Activated CD4-positive, alpha-beta T cell treated with anti-CD3 and anti-CD28 coated beads, Interleukin-2, Interleukin-4, amounts not matched to agents 100 ng/mL and 50 ng/mL, durations not matched to agents 16 hours and 8 hours (primary cell): ENCODE measurements around the gene FAM43A.

Experiments used
- DNase-seq: peaks from one replicate; pipeline ENCODE4 v3.0.0-alpha.2; 2020; ENCODE audit warnings: low spot score

Gene FAM43A

DNA sequence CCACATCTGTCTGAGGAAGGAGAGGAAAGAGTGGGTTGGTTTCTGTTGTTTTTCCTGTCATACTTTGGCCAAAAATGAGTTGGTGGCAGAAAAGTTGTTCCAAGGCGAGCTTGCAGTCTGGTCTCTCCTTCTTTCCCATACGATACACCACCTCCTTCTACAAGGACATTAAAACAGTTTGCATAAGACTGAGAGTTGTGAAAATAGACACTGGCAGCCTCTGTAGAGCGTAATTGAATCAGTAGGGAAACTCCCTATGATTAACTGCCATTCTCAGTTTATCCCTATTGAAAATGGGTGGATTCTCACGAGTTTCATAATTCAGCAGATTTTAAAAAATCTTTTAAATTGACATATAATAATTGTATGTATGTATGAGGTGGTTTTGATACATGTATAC is 10.0 kb upstream of the FAM43A start:
- DNase-seq, result no peak

DNA sequence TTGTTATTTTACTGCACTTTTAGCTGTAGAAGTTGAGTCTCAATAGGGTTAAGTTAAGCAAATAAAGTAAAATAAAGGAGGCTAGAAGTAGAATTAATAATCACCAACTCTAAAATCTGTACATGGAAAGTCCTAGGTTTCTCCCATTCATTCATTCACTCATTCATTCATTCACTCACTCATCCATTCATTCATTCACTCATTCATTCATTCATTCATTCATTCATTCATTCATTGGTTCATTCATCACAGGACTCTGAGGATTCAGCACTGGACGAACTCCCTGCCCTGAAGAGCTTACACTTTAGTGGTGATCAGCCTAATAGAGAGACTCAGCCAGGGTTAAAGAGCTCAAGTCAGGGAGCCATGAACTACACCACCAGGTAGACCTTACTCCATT is 9.2 kb upstream of the FAM43A start:
- DNase-seq, result no peak

DNA sequence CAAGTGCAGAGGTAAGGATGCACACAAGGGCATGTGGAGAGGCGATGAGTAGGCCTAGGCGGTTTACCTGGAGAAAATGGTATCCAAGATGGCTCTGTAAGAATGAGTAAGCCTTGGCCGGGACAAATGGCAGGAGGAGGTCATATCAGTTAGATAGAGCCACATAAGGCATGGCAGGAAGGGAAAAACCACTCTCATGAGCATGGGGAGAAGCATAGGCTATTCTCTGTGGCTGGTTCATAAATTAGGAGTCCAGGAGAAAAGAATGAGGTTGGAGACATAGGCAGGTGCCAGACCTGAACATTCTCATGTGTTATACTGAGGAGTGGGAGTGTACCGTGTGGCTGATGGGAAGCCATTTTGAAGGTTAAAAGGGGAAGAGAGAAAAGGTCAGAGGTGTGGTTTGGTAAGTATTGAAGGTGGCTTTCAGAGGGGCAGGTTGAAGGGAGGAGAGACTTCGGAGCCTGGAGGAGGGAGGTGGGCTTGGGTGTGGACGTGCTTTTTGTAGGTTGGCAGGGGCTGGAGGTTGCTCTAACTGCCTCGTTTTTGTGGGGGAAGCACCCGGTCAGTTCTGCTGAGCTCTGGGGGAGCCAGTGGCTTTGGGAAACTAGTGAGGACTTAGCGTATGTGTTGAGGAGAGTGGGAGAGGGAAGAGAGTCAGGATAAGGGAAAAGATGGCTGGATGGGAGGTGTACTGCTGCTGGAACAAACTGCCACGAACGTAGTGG is 4.6 kb upstream of the FAM43A start:
- no peak for DNase-seq

DNA sequence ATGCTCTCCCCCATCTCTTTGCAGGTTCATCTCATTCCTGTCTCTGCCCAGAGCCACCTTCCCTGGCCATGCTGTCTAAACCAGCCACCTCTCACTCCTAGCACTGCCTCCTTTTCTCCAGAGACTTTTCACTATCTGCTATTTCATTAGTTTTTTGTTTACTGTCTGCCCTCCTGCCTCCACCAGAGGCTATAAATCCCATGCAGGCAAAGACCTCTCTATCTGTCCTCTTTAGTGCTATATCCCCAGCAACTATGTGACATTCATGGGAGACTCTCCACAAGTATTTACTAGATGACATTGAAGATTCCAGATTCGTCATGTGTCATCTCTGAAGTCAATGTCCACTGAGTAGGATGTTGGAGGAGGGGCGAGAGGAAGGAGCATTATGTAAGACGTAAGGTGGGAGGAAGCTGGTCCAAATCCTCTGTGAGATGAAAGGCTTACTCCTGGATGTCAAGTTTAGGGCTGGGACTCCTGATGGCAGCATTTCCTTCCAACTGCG is 3.4 kb upstream of the FAM43A start:
- no peak for DNase-seq

DNA sequence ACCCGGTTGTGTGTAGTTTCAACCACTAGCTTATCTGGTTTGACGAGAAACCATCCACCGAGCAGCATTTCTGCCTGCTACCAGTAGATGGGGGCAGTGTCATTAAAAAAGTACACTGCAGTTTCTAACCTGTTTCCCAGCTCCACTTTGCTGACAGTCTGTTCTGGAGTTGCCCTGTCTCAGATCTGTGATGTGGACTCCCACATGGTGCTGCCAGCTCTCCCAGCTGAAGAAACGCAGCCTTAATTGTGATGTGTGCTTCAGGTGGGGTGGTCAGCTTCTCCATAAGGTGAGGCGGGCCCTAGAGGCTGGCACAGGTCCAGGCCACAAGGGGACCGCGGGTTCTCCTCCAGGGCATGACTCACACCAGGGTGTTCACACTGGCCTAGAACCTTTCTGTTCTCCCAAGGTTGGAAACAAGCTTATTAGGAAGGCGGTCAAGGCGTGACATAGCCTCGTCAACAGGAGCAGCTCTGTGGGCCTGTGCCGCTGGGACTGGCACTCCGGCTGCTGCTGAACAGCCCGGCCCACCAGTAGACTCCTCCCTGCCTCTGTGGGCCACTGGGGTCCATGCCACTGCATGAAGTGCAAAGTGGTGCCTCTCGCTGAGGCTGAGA is 2.9 kb upstream of the FAM43A start:
- peak; percentile 84 for DNase-seq

DNA sequence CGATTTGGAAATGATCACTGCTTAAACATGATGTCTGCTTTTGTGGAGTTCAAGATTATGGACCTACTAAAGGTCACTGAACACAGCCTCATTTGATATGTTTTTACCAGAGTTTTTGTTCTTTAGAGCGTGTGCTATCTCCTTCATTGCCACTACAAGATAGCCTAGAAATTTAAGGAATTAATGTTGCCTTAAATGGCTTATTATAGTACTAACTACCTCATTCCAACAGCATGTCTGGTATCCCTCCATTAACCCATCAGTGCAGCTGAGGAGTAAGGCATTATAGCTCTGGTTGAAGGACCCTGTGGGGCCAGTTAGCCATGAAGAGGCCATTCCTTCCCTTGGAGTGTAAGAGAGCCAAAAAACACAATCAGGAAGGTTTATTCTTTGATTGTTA is 2.3 kb upstream of the FAM43A start:
- DNase-seq, result no peak

DNA sequence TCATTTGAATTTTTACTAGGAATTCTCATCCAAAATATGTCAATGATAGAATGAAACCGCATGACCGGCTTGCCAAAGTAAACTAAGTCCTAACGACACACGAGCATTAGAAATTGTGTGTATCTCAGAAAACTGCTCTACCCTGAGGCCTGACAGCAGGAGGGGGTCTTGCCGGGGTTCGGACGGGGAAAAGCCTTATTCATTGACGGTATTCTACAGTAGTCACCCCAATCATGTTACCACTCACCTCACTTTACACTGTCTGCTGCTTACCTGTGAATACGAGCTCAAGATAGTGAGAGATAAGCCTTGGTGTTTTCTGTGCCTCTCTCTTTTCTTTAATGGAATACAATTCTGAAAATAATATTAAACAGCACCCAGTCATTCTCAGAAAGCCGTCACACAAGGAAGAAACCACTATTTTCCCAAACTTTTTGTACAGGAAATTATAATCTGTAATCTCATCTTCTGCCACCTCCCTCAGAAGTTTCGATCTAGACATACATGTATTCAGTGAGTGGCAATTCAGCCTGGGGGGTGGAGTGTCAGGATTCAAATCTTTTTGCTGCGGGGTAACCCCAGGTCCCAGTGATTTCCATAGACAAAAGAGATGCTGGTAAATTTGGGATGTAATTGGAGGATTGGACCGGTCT is 492 bp upstream of the FAM43A start:
- DNase-seq, result peak; percentile 81

DNA sequence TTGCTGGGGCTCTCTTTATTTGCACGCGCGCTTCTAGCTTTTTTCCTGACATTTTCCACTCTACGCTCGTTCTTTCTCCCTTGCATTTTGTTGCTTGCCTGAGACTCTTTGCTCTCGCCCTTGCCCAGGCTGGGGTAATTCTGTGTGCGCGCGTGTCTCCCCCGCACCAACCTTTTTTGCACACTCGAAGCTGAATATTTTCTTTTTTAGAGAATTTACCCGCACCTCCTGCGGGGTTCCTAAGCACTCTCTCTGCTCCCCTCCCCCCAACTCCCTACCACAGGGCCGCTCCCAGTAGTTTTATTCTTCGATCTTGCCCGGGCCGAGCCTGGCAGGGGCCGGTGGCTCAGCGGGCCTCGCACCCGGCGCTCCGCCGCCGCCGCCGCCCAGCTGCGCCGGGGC is 732 bp downstream of the FAM43A start:
- no peak for DNase-seq

DNA sequence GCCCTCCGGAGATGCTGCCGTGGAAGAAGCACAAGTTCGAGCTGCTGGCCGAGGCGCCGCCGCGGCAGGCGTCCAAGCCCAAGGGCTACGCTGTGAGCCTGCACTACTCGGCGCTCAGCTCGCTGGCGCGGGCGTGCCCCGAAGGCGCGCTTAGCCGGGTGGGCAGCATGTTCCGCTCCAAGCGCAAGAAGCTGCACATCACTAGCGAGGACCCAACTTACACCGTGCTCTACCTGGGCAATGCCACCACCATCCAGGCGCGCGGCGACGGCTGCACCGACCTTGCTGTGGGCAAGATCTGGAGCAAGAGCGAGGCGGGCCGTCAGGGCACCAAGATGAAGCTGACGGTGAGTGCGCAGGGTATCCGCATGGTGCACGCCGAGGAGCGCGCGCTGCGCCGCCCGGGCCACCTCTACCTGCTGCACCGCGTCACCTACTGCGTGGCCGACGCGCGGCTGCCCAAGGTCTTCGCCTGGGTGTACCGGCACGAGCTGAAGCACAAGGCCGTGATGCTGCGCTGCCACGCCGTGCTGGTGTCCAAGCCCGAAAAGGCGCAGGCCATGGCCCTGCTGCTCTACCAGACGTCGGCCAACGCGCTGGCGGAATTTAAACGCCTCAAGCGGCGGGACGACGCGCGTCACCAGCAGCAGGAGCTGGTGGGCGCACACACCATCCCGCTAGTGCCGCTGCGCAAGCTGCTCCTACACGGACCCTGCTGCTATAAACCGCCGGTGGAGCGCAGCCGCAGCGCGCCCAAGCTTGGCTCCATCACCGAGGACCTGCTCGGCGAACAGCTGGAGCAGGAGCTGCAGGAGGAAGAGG is 1.3 kb downstream of the FAM43A start:
- no peak for DNase-seq

DNA sequence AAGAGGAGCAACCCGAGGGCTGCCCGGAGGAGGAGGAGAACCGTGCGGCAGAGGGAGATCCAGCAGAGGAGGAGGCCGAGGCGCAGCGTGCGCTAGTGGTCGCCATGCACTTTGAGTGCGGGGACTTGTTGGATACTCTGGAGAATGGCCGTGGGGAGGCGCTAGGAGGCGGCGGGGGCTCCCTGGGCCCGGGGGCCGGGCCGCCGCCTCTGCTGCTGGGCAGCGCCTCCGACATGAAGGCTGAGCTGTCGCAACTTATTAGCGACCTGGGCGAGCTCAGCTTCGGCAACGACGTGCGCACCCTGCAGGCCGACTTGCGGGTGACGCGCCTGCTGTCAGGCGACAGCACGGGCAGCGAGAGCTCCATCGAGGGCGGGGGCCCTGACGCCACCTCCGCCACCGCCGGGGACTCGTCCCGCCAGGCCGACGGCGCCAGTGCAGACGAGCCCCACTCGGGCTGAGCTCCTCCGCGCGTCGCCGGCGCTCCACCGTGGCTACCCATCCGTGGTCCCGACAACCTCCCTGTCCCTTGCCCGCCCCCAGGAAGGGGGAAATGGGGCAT is 2.0 kb downstream of the FAM43A start:
- DNase-seq, result peak; percentile 72

DNA sequence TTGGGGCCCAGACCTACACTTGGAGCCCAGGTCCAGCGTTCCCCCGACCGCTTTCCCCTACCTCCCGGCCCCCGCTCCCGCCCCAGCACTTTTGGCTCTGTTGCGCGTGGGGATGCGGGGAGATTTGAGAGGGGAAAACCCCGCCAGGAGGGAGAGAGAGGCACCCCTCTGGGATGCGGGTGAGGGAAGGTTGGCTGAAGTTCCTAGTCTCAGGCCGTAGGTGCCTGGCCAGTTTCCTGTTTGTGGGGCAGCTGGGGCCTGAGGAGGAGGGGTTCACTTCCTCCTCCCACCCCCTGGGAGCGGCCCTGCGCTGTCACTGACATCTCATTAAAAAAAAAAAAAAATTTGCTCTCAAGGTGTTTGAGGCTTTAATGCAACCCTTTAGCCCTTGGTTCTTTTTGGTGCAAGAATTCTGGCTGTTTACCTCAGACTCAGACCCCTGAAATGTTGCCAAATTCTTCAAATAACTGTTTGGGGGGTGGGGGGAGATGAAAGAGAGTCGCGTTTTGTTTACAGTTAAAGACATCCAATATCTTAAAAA is 2.6 kb downstream of the FAM43A start:
- no peak for DNase-seq

DNA sequence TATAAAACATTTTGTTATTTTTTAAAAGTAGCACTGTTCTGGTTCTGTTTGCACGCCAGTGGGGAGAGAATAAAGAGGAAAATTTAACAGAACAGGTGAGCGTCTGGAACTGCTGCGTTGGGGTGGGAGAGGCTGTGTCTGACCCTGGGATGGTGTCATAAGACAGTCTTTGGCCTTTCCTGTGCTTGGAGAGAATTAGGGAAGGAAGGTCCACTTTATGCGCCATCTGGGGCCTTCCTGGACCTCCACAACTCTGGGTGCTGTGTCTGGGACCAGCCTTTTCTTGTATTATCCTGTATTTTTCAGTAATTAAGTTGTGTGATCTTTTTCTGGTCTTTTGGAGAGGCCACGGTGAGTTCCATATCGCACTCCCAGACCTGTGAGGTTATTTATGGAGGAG is 3.3 kb downstream of the FAM43A start:
- no peak for DNase-seq

DNA sequence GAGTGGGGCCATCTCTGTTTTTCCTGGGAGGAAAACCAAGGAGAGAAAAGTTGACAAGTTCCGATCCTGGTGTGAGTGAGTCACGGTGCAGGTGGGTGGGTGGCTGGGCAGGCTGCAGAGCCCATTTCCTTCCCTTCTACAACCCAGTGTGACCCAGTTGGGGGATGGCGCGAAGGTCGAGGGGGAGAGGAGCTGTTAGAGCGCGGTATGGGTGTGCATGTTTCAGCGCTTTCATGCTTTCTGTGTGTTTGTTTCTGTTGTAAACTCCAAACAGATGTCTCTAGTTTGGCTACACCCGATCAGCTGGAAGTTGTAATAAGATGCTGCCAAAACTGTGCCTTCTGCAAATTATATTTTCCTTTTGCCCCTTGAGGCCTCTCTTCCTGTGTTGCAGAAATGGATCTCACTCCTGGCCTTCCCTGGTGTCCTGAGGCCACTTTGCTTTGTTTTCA is 3.8 kb downstream of the FAM43A start:
- DNase-seq, result no peak

DNA sequence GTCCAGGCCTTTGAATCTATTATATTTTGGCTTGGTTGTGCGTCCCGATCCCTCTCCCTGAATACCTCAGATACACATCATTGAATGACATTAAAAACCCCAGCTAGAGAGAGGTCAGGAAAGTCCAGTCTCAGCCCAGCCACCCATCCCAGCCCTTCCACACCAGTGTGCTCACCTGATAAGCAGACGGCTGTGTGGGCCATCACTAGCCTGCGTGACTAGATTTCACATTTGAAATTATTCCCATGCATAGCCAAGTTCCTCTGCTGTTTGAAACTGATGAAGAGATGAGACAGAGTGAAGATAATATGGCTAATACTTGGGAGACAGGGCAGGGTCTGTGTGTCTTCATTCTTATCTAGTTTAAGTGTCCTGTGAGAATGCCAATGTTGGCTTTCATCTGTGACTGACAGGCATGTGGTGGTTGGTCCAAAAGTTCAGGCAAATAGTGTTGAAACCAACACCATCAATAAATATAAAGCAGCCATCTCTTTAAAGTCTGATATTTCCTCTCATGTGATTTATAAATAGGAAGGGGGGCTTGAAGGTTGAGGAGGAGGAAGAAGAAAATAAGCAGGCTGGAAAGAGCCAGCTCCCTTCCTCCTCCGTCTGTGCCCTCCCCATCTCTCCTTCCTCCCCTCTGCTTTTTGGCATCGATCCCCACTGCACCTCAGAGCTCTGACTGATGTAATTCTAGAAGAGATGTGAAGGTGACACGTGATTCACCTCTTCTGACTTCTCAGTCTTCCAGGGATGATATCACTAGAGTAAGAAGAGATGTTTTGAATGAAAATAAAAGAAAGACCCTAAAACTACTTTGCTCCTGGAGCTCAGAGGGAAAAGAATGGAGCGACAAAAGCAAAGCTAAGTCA is 5.1 kb downstream of the FAM43A start:
- DNase-seq, result no peak

DNA sequence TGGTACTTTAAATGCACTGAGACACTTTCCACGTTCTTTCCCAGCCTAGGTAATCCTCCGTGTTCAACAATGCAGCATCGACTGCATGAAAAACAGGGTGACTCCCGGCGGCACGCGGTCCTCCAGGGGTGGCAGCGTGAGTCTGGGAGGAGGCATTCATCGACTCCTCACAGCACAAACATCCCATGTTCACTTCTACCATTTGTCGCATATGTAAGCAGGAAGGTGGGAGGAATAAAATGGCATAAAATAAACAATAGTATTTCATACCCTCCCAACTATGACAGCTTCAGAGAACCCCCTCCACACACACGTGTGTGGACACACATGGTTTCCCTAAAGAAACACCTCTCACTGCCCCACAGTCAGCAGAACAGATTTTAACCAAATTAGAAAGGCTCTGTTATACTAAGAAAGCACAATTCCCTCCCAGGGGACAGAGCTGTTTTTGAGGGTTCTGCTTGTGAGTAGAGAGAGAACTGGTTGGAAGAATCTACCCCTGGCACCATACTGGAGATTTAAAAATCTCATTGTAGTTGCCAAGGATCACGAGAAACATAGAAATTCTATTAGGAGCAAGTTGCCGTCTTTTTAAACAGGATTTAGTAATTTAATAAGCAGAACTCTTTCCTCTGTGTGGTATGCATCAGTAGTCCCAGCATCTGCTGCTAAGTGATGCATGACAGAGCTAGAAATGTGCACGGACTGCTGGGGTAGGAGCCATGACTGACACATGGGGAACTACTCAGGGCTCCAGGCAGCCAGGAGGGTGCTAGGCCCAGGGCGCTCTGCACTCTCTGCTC is 6.0 kb downstream of the FAM43A start:
- no peak for DNase-seq

DNA sequence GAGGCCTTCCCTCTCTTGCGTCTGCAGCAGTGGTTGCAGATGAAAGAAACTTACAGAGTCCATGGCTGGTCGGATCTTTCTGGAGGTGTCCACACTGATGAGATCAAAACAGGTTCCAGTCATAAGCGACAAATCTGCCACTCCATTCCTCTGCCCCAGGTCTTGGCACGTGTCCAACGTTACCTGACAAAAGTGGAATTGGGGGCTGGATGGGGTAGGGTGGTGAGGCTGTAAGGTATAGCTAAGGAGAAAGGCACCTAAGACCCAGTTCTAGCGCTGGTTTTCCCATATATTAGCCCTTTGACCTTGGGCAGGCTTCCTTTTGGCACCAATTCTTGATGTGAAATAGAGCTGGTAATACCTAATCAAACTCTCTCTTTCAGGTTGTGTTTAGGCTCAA is 11.0 kb downstream of the FAM43A start:
- no peak for DNase-seq

DNA sequence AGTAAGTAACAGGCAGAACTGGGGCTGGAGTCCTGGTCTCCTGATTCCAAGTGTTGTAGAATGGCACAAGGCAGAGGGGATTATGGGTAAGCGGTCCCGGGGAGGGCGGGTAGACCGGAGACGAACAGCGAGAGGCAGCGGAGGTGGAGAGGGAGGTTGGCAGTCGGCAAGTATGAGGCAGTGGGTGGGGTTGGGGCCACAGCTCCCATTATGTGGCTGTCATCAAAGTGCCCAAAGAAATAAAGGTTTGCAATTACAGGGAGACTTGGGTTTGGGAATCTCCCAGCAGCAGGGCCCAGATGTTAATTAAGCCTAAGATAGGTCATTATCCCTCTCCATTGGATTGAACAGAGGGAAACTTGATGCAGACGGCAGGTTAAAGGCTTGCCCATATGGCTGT is 16.9 kb downstream of the FAM43A start:
- no peak for DNase-seq

DNA sequence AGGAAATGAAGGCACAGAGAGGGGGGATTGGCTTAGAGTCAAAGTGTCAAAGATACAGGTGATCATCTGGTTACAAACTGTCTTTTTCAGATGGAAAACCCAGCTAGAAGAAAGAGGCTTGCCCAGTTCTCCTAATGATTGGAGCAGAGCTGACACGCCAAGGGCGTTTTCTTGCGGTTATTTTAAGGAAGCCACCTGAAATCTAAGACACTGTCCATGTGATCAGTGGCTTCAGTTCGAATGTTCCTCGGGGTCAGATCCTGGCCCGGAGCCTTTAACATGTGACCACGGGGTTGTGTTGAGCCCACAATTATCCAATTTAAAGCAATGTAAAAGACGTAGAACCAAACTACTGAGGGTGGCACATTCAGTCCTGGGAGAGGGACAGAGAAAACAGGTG is 19.5 kb downstream of the FAM43A start:
- no peak for DNase-seq

DNA sequence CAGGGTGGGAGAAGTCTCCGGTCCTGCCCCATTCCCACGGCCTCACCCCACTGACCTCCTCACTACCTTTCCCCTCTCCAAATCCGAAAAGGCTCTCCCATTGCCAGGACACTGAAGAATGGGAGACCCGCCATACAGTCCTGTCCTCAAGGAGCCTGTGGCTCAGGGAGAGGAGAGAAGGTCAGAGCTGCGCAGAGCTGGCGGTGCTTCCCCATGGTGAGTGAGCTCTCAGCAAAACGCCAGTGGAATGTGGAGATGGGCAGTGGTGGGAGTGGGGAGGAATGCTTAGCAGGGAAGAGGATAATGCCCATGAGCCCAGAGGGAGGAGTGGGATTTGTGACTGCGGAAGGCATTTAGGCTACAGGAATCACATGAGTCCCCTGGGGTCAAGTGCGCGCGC is 20.1 kb downstream of the FAM43A start:
- DNase-seq, result no peak

DNA sequence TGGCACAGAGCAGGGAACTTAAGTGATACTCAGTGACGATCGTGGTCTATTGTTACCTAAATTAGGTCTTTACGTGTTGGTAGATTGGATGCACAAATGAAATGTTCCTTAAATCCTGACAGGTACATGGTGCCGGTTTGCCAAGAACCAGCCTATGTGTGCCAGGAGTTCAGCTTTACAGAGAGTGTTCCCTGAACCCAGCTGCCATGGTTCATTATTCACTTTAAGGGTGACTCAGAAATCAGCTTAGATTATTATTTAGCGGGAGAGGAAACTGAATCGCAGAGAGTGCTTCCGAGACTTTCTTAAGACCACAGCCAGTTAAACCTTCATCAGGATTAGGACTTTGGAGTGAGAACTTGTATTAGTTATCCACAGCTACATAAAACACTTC is 21.5 kb downstream of the FAM43A start:
- DNase-seq, result no peak
